Measurements from ENCODE around the gene SLC35G6. TPM values are rescaled to one million over a fixed set of nuclear protein-coding genes. Genes with fewer than 3 reads are reported as not detected.

Gene SLC35G6
- total and polyA plus RNA-seq, 2 donors (not counting 1 experiment from before 2014, with no cell fraction given): not detected

DNA sequence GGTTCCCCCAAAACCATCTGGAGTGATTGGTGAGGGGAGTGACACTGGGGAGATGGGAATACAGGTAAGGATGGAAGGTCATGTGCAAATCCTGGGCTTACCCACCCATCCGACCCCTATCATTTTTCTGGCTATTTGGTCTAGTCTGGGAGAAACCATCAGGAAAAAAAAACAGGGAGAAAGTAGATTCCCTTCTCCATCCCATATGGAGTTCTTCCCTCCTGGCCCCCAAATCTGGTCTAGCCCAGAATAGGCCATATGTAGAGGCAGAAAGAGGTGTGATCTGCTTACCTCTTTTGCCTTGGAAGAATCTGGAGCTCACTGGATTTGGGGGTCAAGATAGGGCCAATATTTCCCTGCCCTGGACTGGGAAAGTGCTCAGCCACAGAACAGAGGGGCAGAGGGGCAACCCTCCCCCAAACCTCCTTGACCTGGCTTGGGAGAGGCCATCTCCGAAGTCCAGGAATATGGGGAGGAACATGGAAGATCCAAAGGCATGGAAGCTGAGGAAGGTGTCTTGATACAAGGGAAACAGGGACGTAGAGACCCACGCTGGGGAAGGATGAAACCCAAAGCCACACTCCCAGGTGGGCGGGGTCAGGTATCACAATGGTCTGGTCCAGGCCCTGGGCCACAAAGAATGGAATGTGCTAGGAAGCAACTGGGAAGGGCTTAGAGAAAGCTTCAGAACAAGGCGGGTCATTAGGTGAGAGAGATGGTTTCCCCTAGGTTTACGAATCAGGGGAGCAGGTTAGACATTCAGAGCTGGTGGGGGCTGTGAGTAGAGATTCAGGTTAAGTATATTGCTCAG lies 20.2 kb upstream of the SLC35G6 start:
- no peak for DNase-seq (ENCODE audit: low read depth in 2 of 2)
- TF ChIP-seq EZH2 (IDR thresholded peaks at IDR 0.05; ENCODE audit: low read length, missing control alignments): no peak
- TF ChIP-seq, protein P1, sequence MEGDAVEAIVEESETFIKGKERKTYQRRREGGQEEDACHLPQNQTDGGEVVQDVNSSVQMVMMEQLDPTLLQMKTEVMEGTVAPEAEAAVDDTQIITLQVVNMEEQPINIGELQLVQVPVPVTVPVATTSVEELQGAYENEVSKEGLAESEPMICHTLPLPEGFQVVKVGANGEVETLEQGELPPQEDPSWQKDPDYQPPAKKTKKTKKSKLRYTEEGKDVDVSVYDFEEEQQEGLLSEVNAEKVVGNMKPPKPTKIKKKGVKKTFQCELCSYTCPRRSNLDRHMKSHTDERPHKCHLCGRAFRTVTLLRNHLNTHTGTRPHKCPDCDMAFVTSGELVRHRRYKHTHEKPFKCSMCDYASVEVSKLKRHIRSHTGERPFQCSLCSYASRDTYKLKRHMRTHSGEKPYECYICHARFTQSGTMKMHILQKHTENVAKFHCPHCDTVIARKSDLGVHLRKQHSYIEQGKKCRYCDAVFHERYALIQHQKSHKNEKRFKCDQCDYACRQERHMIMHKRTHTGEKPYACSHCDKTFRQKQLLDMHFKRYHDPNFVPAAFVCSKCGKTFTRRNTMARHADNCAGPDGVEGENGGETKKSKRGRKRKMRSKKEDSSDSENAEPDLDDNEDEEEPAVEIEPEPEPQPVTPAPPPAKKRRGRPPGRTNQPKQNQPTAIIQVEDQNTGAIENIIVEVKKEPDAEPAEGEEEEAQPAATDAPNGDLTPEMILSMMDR (conservative IDR thresholded peaks at IDR 0.05 in 1 of 2, IDR thresholded peaks at IDR 0.05 in 1 of 2; ENCODE audit: low read depth in 1 of 2, low read length in 2 of 2): no peak

DNA sequence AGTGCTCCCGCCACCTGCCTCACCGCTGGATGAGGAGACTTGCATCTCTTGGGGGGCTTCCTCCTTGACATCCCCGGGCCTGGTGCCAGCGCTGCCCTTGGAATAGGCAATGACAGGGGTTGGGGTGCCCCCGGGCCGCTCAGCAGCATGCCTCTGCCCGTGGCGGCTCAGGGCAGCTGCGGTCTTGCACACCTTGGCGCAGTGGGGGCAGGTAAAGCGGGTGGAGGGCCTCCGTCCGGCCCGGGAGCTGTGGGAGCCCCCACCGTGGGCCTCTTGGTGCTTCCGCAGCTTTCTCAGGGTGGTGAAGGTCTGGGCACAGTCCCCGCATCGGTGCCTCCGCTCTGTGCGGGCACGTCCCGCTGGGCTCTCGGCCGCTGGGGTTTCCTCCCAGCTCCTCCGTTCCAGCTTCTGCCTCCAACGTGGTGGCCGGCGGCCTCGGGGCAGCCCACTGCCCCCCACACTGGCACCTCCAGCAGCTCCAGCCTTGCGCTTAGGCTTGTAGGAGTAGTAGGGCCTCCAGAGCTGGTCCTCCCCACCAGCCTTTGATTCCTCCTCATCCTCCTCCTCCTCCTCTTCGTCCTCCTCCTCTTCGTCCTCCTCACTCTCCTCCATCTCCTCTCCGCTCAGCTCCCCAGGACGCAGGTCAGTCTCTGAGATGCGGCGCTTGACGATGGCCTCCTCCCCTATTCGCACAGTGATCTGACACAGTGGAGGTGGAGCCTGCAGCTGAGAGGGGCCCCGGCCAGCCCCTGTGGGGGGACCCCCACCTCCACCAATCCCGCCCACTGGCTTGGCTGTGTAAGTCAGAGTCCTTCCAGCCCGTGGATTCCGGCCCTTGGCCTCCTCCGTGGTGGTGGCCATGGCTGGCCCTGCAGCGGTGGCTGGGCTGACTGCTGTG lies 18.5 kb upstream of the SLC35G6 start:
- peaks cover 22% of the 10 kb centered on the region for H3K36me3 ChIP-seq (ENCODE audit: control insufficient read depth, insufficient read depth, low read length)
- no peak overlapping the region for H3K9ac ChIP-seq (ENCODE audit: insufficient read depth, low read length)
- H4K20me1 ChIP-seq (ENCODE audit: control insufficient read depth, extremely low read depth, insufficient read depth, low read length): no peaks in the 10 kb centered on the region
- no peak overlapping the region for H3K27ac ChIP-seq (ENCODE audit: insufficient read depth, low read length)
- no peak overlapping the region for H2AFZ ChIP-seq (ENCODE audit: low read length)
- no peak overlapping the region for H3K4me2 ChIP-seq (ENCODE audit: extremely low read depth, insufficient read depth, low read length)
- TF ChIP-seq EZH2 (IDR thresholded peaks at IDR 0.05; ENCODE audit: low read length, missing control alignments): no peak
- TF ChIP-seq, protein P1 (conservative IDR thresholded peaks at IDR 0.05 in 1 of 2, IDR thresholded peaks at IDR 0.05 in 1 of 2; ENCODE audit: low read depth in 1 of 2, low read length in 2 of 2): no peak
- H3K79me2 ChIP-seq (ENCODE audit: control insufficient read depth, insufficient read depth, low read length): peaks cover 10% of the 10 kb centered on the region
- no peaks in the 10 kb centered on the region for H3K27me3 ChIP-seq (ENCODE audit: control insufficient read depth, insufficient read depth, low read length)
- peaks cover 13% of the 10 kb centered on the region for H3K4me1 ChIP-seq (ENCODE audit: control insufficient read depth, extremely low read depth, insufficient read depth, low read length)
- no peak for DNase-seq (ENCODE audit: low read depth in 2 of 2)
- no peaks in the 10 kb centered on the region for H3K9me3 ChIP-seq (ENCODE audit: control insufficient read depth, insufficient read depth, low read depth, low read length)
- no peak overlapping the region for H3K4me3 ChIP-seq (replicated peaks in 1 of 4; ENCODE audit: control extremely low read depth in 1 of 4, insufficient read depth in 1 of 4, low read depth in 3 of 4, low read length in 4 of 4)

More for the DNA sequence above, 20.2 kb upstream of the SLC35G6 start:
- Histone ChIP-seq H3K4me3 (replicated peaks in 1 of 4; ENCODE audit: control extremely low read depth in 1 of 4, insufficient read depth in 1 of 4, low read depth in 3 of 4, low read length in 4 of 4) (no peak overlapping the region), H3K9me3 (ENCODE audit: control insufficient read depth, insufficient read depth, low read depth, low read length) (no peaks in the 10 kb centered on the region), H3K4me1 (ENCODE audit: control insufficient read depth, extremely low read depth, insufficient read depth, low read length) (no peaks in the 10 kb centered on the region), H3K79me2 (ENCODE audit: control insufficient read depth, insufficient read depth, low read length) (no peaks in the 10 kb centered on the region), H2AFZ (ENCODE audit: low read length) (no peak overlapping the region), H3K27me3 (ENCODE audit: control insufficient read depth, insufficient read depth, low read length) (no peaks in the 10 kb centered on the region), H3K4me2 (ENCODE audit: extremely low read depth, insufficient read depth, low read length) (no peak overlapping the region), H3K27ac (ENCODE audit: insufficient read depth, low read length) (no peak overlapping the region), H4K20me1 (ENCODE audit: control insufficient read depth, extremely low read depth, insufficient read depth, low read length) (no peaks in the 10 kb centered on the region), H3K9ac (ENCODE audit: insufficient read depth, low read length) (no peak overlapping the region), H3K36me3 (ENCODE audit: control insufficient read depth, insufficient read depth, low read length) (peaks cover 22% of the 10 kb centered on the region)

DNA sequence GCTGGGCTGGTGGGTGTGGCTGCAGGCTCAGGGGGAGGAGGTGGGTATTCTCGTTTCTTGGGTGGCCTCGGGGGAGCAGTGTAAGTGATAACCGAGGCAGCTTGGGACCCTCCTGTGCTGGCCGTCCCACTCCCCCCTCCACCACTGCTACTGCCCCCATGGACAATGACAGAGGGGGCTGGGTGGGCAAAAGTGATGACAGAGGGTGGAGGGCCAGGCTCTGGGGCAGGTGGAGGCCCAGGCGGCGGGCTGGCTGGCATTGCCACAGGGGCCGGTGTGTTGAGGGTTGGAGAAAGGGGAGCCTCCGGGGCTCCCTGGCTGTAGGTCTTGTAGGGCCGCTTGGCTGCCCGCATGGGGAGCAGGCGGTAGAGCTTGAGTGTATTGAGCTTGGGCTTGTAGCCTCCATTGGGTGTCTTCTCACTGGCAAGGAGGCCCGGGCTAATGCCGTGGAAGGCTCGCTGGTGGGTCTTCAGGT lies 17.8 kb upstream of the SLC35G6 start:
- H4K20me1 ChIP-seq (ENCODE audit: control insufficient read depth, extremely low read depth, insufficient read depth, low read length): no peaks in the 10 kb centered on the region
- no peak overlapping the region for H3K4me3 ChIP-seq (replicated peaks in 1 of 4; ENCODE audit: control extremely low read depth in 1 of 4, insufficient read depth in 1 of 4, low read depth in 3 of 4, low read length in 4 of 4)
- no peak for DNase-seq (ENCODE audit: low read depth in 2 of 2)
- H3K27me3 ChIP-seq (ENCODE audit: control insufficient read depth, insufficient read depth, low read length): no peaks in the 10 kb centered on the region
- peaks cover 15% of the 10 kb centered on the region for H3K79me2 ChIP-seq (ENCODE audit: control insufficient read depth, insufficient read depth, low read length)
- H3K9ac ChIP-seq (ENCODE audit: insufficient read depth, low read length): no peak overlapping the region
- H3K4me2 ChIP-seq (ENCODE audit: extremely low read depth, insufficient read depth, low read length): no peak overlapping the region
- no peak overlapping the region for H2AFZ ChIP-seq (ENCODE audit: low read length)
- H3K4me1 ChIP-seq (ENCODE audit: control insufficient read depth, extremely low read depth, insufficient read depth, low read length): peaks cover 14% of the 10 kb centered on the region
- TF ChIP-seq, protein P1 (conservative IDR thresholded peaks at IDR 0.05 in 1 of 2, IDR thresholded peaks at IDR 0.05 in 1 of 2; ENCODE audit: low read depth in 1 of 2, low read length in 2 of 2): no peak
- no peak for TF ChIP-seq EZH2 (IDR thresholded peaks at IDR 0.05; ENCODE audit: low read length, missing control alignments)
- H3K27ac ChIP-seq (ENCODE audit: insufficient read depth, low read length): no peak overlapping the region
- no peaks in the 10 kb centered on the region for H3K9me3 ChIP-seq (ENCODE audit: control insufficient read depth, insufficient read depth, low read depth, low read length)
- H3K36me3 ChIP-seq (ENCODE audit: control insufficient read depth, insufficient read depth, low read length): peaks cover 22% of the 10 kb centered on the region
